Body of pancreas (tissue), 4 donors: ENCODE results near the gene TOGARAM1. TPM values are rescaled to one million over a fixed set of nuclear protein-coding genes. Genes with fewer than 3 reads are reported as not detected.

Experiments
- ATAC-seq: fragments of 150-250 bp; one replicate; pipeline ENCODE4 v1.9.1; 2016
- DNase-seq, 4 donors: peaks; one replicate each; pipeline ENCODE4 v3.0.0-alpha.2; 2019
- H3K27ac ChIP-seq, 4 donors: fragments of 200-600 bp; sonication (generic); 1 replicate in 3 of 4; 2 replicates in 1 of 4; pipeline versions ENCODE4 v1.5.1 to v1.6.1; 2016 to 2019; ENCODE audit warnings: mild to moderate bottlenecking in 1 of 4, mixed read lengths in 1 of 4, moderate library complexity in 1 of 4
- H3K27me3 ChIP-seq, 2 donors: fragments of 200-600 bp; sonication (generic); one replicate each; pipeline ENCODE4 v1.6.0; 2016; ENCODE audit warnings: mild to moderate bottlenecking in 1 of 2
- H3K36me3 ChIP-seq, 2 donors: fragments of 200-600 bp; sonication (generic); replicated peaks in 1 of 2; 2 replicates each; pipeline ENCODE4 v1.5.1; 2016; ENCODE audit warnings: low read depth in 2 of 2; ENCODE audit not compliant: insufficient read depth in 1 of 2
- H3K4me1 ChIP-seq: fragments of 200-600 bp; sonication (generic); one replicate; pipeline ENCODE4 v1.6.0; 2016
- H3K4me3 ChIP-seq, 2 donors: fragments of 200-600 bp; sonication (generic); 1 replicate in 1 of 2; 2 replicates in 1 of 2; pipeline ENCODE4 v1.5.1; 2016 to 2019
- H3K9me3 ChIP-seq, 3 donors: fragments of 200-600 bp; sonication (generic); 1 replicate in 2 of 3; 2 replicates in 1 of 3; pipeline ENCODE4 v1.5.1; 2016
- POLR2A ChIP-seq, 3 donors: fragments of 450-650 bp; IDR thresholded peaks; one replicate each; pipeline ENCODE4 v1.6.1; 2016; ENCODE audit warnings: antibody characterized with exemption in 3 of 3, mild to moderate bottlenecking in 2 of 3
- WGBS, 2 donors: methylation state at CpG; one replicate each; pipeline ENCODE4 v1.1.5; 2017; 5-methylcytosine and 5-hydroxymethylcytosine counted together
- intact Hi-C: fragments of 100-400 bp; cut with DNase I; formaldehyde crosslinking; loops from one replicate; pipeline ENCODE4 v1.15.1; 2023
- small RNA-seq: library from RNA; depleted of rRNA; stranded (forward); fragments of <200 nt; gene quantifications from one replicate; pipeline ENCODE3, GENCODE V24; 2016
- total RNA-seq, 2 donors: library from RNA; depleted of rRNA; stranded (reverse); fragments of >200 nt; gene quantifications; one replicate each; pipeline ENCODE4 v1.1.0, GENCODE V29; 2016
- TF ChIP-seq, protein P1 (sequence below), 7 experiments: fragments of 450-650 bp in 4 of 7; fragments of 200-600 bp in 3 of 7; sonication (generic) in 3 of 7; IDR thresholded peaks; one replicate each; pipeline ENCODE4 v1.5.1; 2016 to 2019; ENCODE audit warnings: antibody characterized with exemption in 7 of 7

Gene TOGARAM1
- total RNA-seq, 2 donors from 2014 or later = 23.6 to 38.6 TPM

DNA sequence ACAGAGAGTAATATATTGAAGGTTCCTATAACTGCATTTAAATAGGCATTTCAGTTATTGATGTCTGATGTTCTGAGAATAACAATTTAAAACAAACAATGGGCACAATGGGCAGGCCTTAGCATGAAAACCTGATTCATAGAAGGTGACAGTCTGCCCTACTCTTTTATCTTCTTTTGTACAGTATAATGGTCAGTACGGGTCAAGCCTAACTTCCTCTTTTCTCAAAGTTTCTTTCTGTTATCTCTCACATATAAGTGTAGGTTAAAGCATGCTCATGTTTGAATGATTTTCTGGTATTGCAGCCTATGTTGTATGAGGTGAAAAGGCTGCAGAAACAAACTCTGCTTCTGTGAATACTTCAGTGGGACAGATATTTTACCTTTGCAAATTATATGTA lies 158.1 kb downstream of the TOGARAM1 start:
- Histone ChIP-seq H3K36me3 (peaks cover 0 to 18% of the 10 kb centered on the region in 2 donors), H3K27ac (no peak overlapping the region), H3K9me3 (no peaks in the 10 kb centered on the region), H3K4me3 (no peak overlapping the region), H3K27me3 (no peaks in the 10 kb centered on the region), H3K4me1 (no peaks in the 10 kb centered on the region)
- intact Hi-C loops = no loop called here
- ATAC-seq (no peak), DNase-seq (no peak)
- TF ChIP-seq POLR2A (IDR thresholded peaks at IDR 0.05) = no peak
- TF ChIP-seq, protein P1, sequence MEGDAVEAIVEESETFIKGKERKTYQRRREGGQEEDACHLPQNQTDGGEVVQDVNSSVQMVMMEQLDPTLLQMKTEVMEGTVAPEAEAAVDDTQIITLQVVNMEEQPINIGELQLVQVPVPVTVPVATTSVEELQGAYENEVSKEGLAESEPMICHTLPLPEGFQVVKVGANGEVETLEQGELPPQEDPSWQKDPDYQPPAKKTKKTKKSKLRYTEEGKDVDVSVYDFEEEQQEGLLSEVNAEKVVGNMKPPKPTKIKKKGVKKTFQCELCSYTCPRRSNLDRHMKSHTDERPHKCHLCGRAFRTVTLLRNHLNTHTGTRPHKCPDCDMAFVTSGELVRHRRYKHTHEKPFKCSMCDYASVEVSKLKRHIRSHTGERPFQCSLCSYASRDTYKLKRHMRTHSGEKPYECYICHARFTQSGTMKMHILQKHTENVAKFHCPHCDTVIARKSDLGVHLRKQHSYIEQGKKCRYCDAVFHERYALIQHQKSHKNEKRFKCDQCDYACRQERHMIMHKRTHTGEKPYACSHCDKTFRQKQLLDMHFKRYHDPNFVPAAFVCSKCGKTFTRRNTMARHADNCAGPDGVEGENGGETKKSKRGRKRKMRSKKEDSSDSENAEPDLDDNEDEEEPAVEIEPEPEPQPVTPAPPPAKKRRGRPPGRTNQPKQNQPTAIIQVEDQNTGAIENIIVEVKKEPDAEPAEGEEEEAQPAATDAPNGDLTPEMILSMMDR (IDR thresholded peaks at IDR 0.05) = no peak
- WGBS, 2 donors = 74 to 91% methylated on average over 1 of the region's 1 CpG

DNA sequence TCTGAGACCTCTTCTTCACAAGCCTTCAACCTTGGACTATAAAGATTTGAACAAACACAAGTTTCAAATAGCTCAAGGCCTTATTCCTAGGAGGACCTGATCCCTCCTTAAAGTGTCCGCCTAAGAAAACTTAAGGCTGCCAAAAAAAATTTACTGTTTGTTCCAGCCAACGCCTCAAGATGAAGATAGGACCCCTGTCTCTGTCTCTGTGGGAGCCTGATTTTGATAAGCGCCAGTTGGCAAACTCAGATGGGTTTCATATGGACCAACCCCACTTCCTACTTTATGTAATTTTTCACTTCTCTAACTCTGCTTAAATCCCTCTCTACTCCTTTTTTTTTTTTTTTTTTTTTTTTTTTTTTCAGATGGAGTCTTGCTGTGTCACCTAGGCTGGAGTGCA lies 161.3 kb downstream of the TOGARAM1 start:
- no peaks in the 10 kb centered on the region for H3K9me3 ChIP-seq
- TF ChIP-seq, protein P1 (IDR thresholded peaks at IDR 0.05) = no peak
- no peak for TF ChIP-seq POLR2A (IDR thresholded peaks at IDR 0.05)
- H3K27ac ChIP-seq = no peak overlapping the region
- no peaks in the 10 kb centered on the region for H3K4me1 ChIP-seq
- ATAC-seq (no peak), DNase-seq (no peak)
- no peak overlapping the region for H3K4me3 ChIP-seq
- peaks cover 0 to 7% of the 10 kb centered on the region in 2 donors for H3K36me3 ChIP-seq
- 93% methylated on average over 3 of the region's 3 CpGs for WGBS, 2 donors
- no peaks in the 10 kb centered on the region for H3K27me3 ChIP-seq
- intact Hi-C loops = no loop called here

Small RNA genes lying within 50 kb of the gene (small RNA-seq; reads per million reads assigned to genes)
- not detected for gene RF00151
- gene SNORD127 = 6,442 reads per million, percentile 99 among the genes with 10 or more reads in this experiment

Other genes starting within 250 kb of the TOGARAM1 start
- gene KLHL28, start 243 bp upstream of the TOGARAM1 start, total RNA-seq = 1 to 10 TPM; 5.9 to 8.0 TPM
- gene PRPF39, start 121.9 kb downstream of the TOGARAM1 start, total RNA-seq = 10 to 100 TPM; 21.4 to 28.8 TPM
- 10 to 100 TPM; 22.1 to 23.1 TPM for gene FKBP3, start 172.3 kb downstream of the TOGARAM1 start, total RNA-seq
- gene FANCM, start 173.7 kb downstream of the TOGARAM1 start, total RNA-seq = 1 to 10 TPM; 3.4 to 4.3 TPM